HepG2 (cell line): Measurements from ENCODE around the gene KIAA0825. TPM values are rescaled to one million over a fixed set of nuclear protein-coding genes. Genes with fewer than 3 reads are reported as not detected.

ENCODE experiments used
- ATAC-seq: fragments of 200-7000 bp; cut with Tn5 transposase; 3 replicates; pipeline ENCODE4 v1.9.1; 2020; ENCODE audit warnings: mild to moderate bottlenecking, moderate library complexity
- BruUV-seq: library from RNA; stranded (reverse); fragments of 400-500 nt; replicated peaks from 2 replicates; lab custom pipeline; 2021; lab: Mats Ljungman, UMichigan
- CTCF ChIA-PET: fragments of 300-600 bp; formaldehyde crosslinking; extraction: SDS; loops from one replicate; lab custom pipeline; 2021; ENCODE audit warnings: low total read pairs, inconsistent platforms, low intra/inter-chr PET ratio; lab: Yijun Ruan, JAX
- POLR2A ChIA-PET: fragments of 350-600 bp; sonication (Branson Sonifier 250); formaldehyde crosslinking; loops from one replicate; lab custom pipeline; 2020; ENCODE audit warnings: antibody characterized with exemption, inconsistent platforms; lab: Yijun Ruan, JAX
- DNase-seq: peaks from one replicate; pipeline ENCODE4 v3.0.0-alpha.2; 2015; ENCODE audit warnings: low spot score
- FAIRE-seq: peaks from 3 replicates; lab custom pipeline; 2011; peaks lifted over from hg19 to GRCh38; lab: Jason Lieb, UNC
- H2AFZ ChIP-seq: one replicate; pipeline ENCODE4 v1.6.1; 2011; ENCODE audit warnings: low read length, inconsistent platforms
- H3K27ac ChIP-seq: fragments of 300-600 bp; 3 replicates; pipeline ENCODE4 v1.8.0; 2011; ENCODE audit warnings: mixed run types, mild to moderate bottlenecking, mixed read lengths, low read length, inconsistent platforms; ENCODE audit not compliant: insufficient read depth; ENCODE audit errors: extremely low read length
- H3K27me3 ChIP-seq, 2 experiments: fragments of 200-600 bp in 1 of 2; 2 replicates in 1 of 2; 3 replicates in 1 of 2; pipeline versions ENCODE4 v1.6.0 to v1.8.0; 2011; ENCODE audit warnings: low read length in 2 of 2, mild to moderate bottlenecking in 2 of 2, moderate library complexity in 2 of 2, inconsistent platforms in 1 of 2; ENCODE audit not compliant: insufficient read depth in 2 of 2, control insufficient read depth in 1 of 2
- H3K36me3 ChIP-seq, 2 experiments: fragments of 200-600 bp in 1 of 2; replicated peaks in 1 of 2; 2 replicates in 1 of 2; 3 replicates in 1 of 2; pipeline versions ENCODE4 v1.5.1 to v1.8.0; 2011; ENCODE audit warnings: low read length in 2 of 2, inconsistent platforms in 1 of 2; ENCODE audit not compliant: insufficient read depth in 2 of 2, control insufficient read depth in 1 of 2
- H3K4me1 ChIP-seq: 2 replicates; pipeline ENCODE4 v1.5.1; 2012; ENCODE audit warnings: low read length, inconsistent platforms; ENCODE audit not compliant: insufficient read depth
- H3K4me2 ChIP-seq: 2 replicates; pipeline ENCODE4 v1.6.0; 2011; ENCODE audit warnings: low read depth, low read length, inconsistent platforms
- H3K4me3 ChIP-seq, 3 experiments: fragments of 200-600 bp in 1 of 3; sonication (generic), shearing (Covaris generic) in 1 of 3; replicated peaks in 1 of 3; 2 replicates each; pipeline ENCODE4 v1.5.1; 2011 to 2016; ENCODE audit warnings: low read length in 3 of 3, inconsistent platforms in 2 of 3, low read depth in 2 of 3, mild to moderate bottlenecking in 2 of 3, control low read depth in 1 of 3, mixed read lengths in 1 of 3; ENCODE audit not compliant: insufficient read depth in 1 of 3
- H3K79me2 ChIP-seq: one replicate; pipeline ENCODE4 v1.6.1; 2011; ENCODE audit warnings: low read length, inconsistent platforms; ENCODE audit not compliant: insufficient read depth
- H3K9ac ChIP-seq: 2 replicates; pipeline ENCODE4 v1.6.0; 2011; ENCODE audit warnings: mild to moderate bottlenecking, low read depth, low read length, inconsistent platforms; ENCODE audit not compliant: insufficient read depth
- H3K9me3 ChIP-seq: 2 replicates; pipeline ENCODE4 v1.5.1; 2012; ENCODE audit warnings: mild to moderate bottlenecking, low read length
- H4K20me1 ChIP-seq: 2 replicates; pipeline ENCODE4 v1.6.0; 2011; ENCODE audit warnings: inconsistent platforms, mild to moderate bottlenecking, low read length, moderate library complexity; ENCODE audit not compliant: insufficient read depth
- AFF4 ChIP-seq: sonication (generic); formaldehyde crosslinking; IDR thresholded peaks from 2 replicates; pipeline ENCODE4 v1.4.0; 2020; ENCODE audit warnings: missing genetic modification reagents
- BRCA1 ChIP-seq: sonication (generic); formaldehyde crosslinking; IDR thresholded peaks from 2 replicates; pipeline ENCODE4 v1.4.0; 2020; ENCODE audit warnings: missing genetic modification reagents
- CBFB ChIP-seq: sonication (generic); formaldehyde crosslinking; IDR thresholded peaks from 2 replicates; pipeline ENCODE4 v1.4.0; 2020; ENCODE audit warnings: missing genetic modification reagents
- DDIT3 ChIP-seq: sonication (generic); formaldehyde crosslinking; IDR thresholded peaks from 2 replicates; pipeline ENCODE4 v1.4.0; 2020; ENCODE audit warnings: mild to moderate bottlenecking, missing genetic modification reagents
- FOXA1 ChIP-seq, 2 experiments: fragments of 450-650 bp in 1 of 2; sonication (generic) in 1 of 2; formaldehyde crosslinking in 1 of 2; IDR thresholded peaks; 2 replicates each; pipeline versions ENCODE4 v1.4.0 to v1.6.1; 2016 to 2020; ENCODE audit warnings: missing genetic modification reagents in 1 of 2
- KLF16 ChIP-seq, 2 experiments: sonication (generic) in 1 of 2; formaldehyde crosslinking in 1 of 2; IDR thresholded peaks; 2 replicates each; pipeline versions ENCODE4 v1.6.1 to v1.8.0; 2016 to 2023; ENCODE audit warnings: missing genetic modification reagents in 2 of 2, missing compliant biosample characterization in 1 of 2
- PBX2 ChIP-seq: IDR thresholded peaks from 2 replicates; pipeline ENCODE4 v1.6.1; 2016; ENCODE audit warnings: control low read depth
- PRPF4 ChIP-seq: fragments of 200-400 bp; formaldehyde crosslinking; IDR thresholded peaks from 2 replicates; pipeline ENCODE4 v1.6.1; 2016; ENCODE audit warnings: low read length, low read depth; ENCODE audit not compliant: poor library complexity, severe bottlenecking
- SPEN ChIP-seq: sonication (generic); formaldehyde crosslinking; IDR thresholded peaks from 2 replicates; pipeline ENCODE4 v1.5.1; 2020; ENCODE audit warnings: low read depth, mild to moderate bottlenecking, missing genetic modification reagents
- SSRP1 ChIP-seq: IDR thresholded peaks from 2 replicates; pipeline ENCODE4 v1.6.1; 2016; ENCODE audit warnings: control low read depth
- ZBTB14 ChIP-seq: sonication (generic); formaldehyde crosslinking; IDR thresholded peaks from 2 replicates; pipeline ENCODE4 v1.4.0; 2020; ENCODE audit warnings: missing genetic modification reagents
- ZC3H4 ChIP-seq: sonication (generic); formaldehyde crosslinking; IDR thresholded peaks from 2 replicates; pipeline ENCODE4 v1.4.0; 2020; ENCODE audit warnings: missing genetic modification reagents, borderline replicate concordance
- ZEB1 ChIP-seq: IDR thresholded peaks from 2 replicates; pipeline ENCODE4 v1.6.1; 2012; ENCODE audit warnings: mild to moderate bottlenecking, low read depth, inconsistent platforms; ENCODE audit not compliant: insufficient replicate concordance
- ZKSCAN5 ChIP-seq: sonication (generic); formaldehyde crosslinking; IDR thresholded peaks from 2 replicates; pipeline ENCODE4 v1.5.1; 2020; ENCODE audit warnings: mild to moderate bottlenecking, missing genetic modification reagents
- ZNF224 ChIP-seq: sonication (generic); formaldehyde crosslinking; IDR thresholded peaks from 2 replicates; pipeline ENCODE4 v1.5.0; 2020; ENCODE audit warnings: mild to moderate bottlenecking, missing genetic modification reagents
- ZNF770 ChIP-seq: sonication (generic); formaldehyde crosslinking; IDR thresholded peaks from 2 replicates; pipeline ENCODE4 v1.5.0; 2020; ENCODE audit warnings: mild to moderate bottlenecking, missing genetic modification reagents
- WGBS: methylation state at CpG from one replicate; pipeline ENCODE4 v1.1.6; 2017; ENCODE audit warnings: low lambda C conversion rate; 5-methylcytosine and 5-hydroxymethylcytosine counted together
- in situ Hi-C: cut with HindIII; loops from 2 replicates; pipeline ENCODE4 v1.10.0; 2017; ENCODE audit warnings: low pct_unique_long_range_greater_than_20kb; ENCODE audit not compliant: extremely low pct_ligation_motif_present
- intact Hi-C: fragments of 100-400 bp; cut with micrococcal nuclease; formaldehyde crosslinking; loops from one replicate; pipeline ENCODE4 v1.10.0; 2022; ENCODE audit not compliant: unreplicated experiment
- polyA plus RNA-seq, 8 experiments: library from polyadenylated mRNA; depleted of rRNA in 3 of 8; stranded (reverse) in 7 of 8; unstranded in 1 of 8; fragments of >200 nt; fragmentation: Illumina TruSeq in 4 of 8; extraction: Trizol in 4 of 8; gene quantifications; 2 replicates each; pipeline versions ENCODE4 v1.2.1 to v1.2.3, GENCODE V29; 2011 to 2016; ENCODE audit warnings: low read depth in 4 of 8, missing spikeins in 1 of 8, mixed read lengths in 1 of 8; ENCODE audit not compliant: insufficient read depth in 1 of 8
- total RNA-seq, 5 experiments: library from RNA; depleted of rRNA; stranded (reverse); fragments of >200 nt; fragmentation: Illumina TruSeq; extraction: Trizol; gene quantifications; 2 replicates each; pipeline ENCODE4 v1.2.3, GENCODE V29; 2016; ENCODE audit warnings: low read depth in 1 of 5

KIAA0825 gene
- total and polyA plus RNA-seq, 2 of the 13 experiments (the other 11 are each of a cell fraction or from before 2014, with no cell fraction given): 0.05 to 0.51 TPM

GRCh38 chr5:94516148-94516547, 102.3 kb downstream of the KIAA0825 start:
- DNase-seq: no peak
- Histone ChIP-seq H3K4me2 (no peak overlapping the region), H3K9me3 (no peaks in the 10 kb centered on the region), H4K20me1 (no peaks in the 10 kb centered on the region), H2AFZ (no peak overlapping the region), H3K27me3 (no peaks in the 10 kb centered on the region), H3K4me3 (no peak overlapping the region), H3K36me3 (no peaks in the 10 kb centered on the region), H3K4me1 (no peaks in the 10 kb centered on the region), H3K79me2 (no peaks in the 10 kb centered on the region), H3K27ac (no peak overlapping the region), H3K9ac (no peak overlapping the region)
- no peak for ATAC-seq
- FAIRE-seq: no peak
- no TSS peak for BruUV-seq
- in situ Hi-C loops (no loop called here), intact Hi-C loops (no loop called here)
- ChIA-PET POLR2A (no interaction called here), CTCF (no interaction called here)
- WGBS: 89% methylated on average over 5 of the region's 5 CpGs
- TF ChIP-seq PBX2 (no peak), ZBTB14 (no peak), BRCA1 (CRISPR knock-in tag) (no peak), KLF16 (CRISPR knock-in tag; IDR thresholded peaks at IDR 0.05) (no peak), ZNF770 (CRISPR knock-in tag) (no peak), ZKSCAN5 (CRISPR knock-in tag) (no peak), ZC3H4 (CRISPR knock-in tag) (no peak), FOXA1 (IDR thresholded peaks at IDR 0.05) (no peak), FOXA1 (CRISPR knock-in tag; IDR thresholded peaks at IDR 0.05) (no peak), DDIT3 (CRISPR knock-in tag) (no peak), AFF4 (CRISPR knock-in tag) (no peak), CBFB (no peak), SSRP1 (CRISPR knock-in tag) (no peak), ZEB1 (no peak), SPEN (CRISPR knock-in tag) (no peak), PRPF4 (no peak), ZNF224 (CRISPR knock-in tag) (no peak)
